H9 (cell line): ENCODE data around the gene SKIL. TPM values are rescaled to one million over a fixed set of nuclear protein-coding genes. Genes with fewer than 3 reads are reported as not detected.

Experiments used
- DNase-seq: peaks from one replicate; pipeline ENCODE4 v3.0.0-alpha.2; 2017
- H2AFZ ChIP-seq: one replicate; pipeline ENCODE4 v1.6.1; 2013; ENCODE audit warnings: mild to moderate bottlenecking, low read length, control low read depth, moderate library complexity
- H2AK5ac ChIP-seq: 2 replicates; pipeline ENCODE4 v1.6.1; 2013; ENCODE audit warnings: low read length, control low read depth, mixed read lengths; ENCODE audit not compliant: insufficient read length
- H2BK120ac ChIP-seq: one replicate; pipeline ENCODE4 v1.6.1; 2013; ENCODE audit warnings: low read depth, mild to moderate bottlenecking, low read length, control low read depth, inconsistent platforms; ENCODE audit not compliant: poor library complexity, severe bottlenecking
- H2BK12ac ChIP-seq: 2 replicates; pipeline ENCODE4 v1.6.1; 2013; ENCODE audit warnings: low read length, control low read depth, mixed read lengths, low read depth; ENCODE audit not compliant: insufficient read length
- H2BK15ac ChIP-seq: 2 replicates; pipeline ENCODE4 v1.6.1; 2013; ENCODE audit warnings: low read depth, low read length, control low read depth
- H2BK20ac ChIP-seq: one replicate; pipeline ENCODE4 v1.6.1; 2013; ENCODE audit warnings: low read depth, mild to moderate bottlenecking, low read length, control low read depth, inconsistent platforms; ENCODE audit not compliant: poor library complexity, severe bottlenecking
- H2BK5ac ChIP-seq: 2 replicates; pipeline ENCODE4 v1.6.1; 2013; ENCODE audit warnings: low read length, control low read depth, mixed read lengths; ENCODE audit not compliant: insufficient read length
- H3K14ac ChIP-seq: 2 replicates; pipeline ENCODE4 v1.6.1; 2013; ENCODE audit warnings: low read length, control low read depth; ENCODE audit not compliant: insufficient read depth
- H3K18ac ChIP-seq: 2 replicates; pipeline ENCODE4 v1.6.1; 2013; ENCODE audit warnings: low read depth, mild to moderate bottlenecking, mixed read lengths, low read length, control low read depth; ENCODE audit not compliant: insufficient read length
- H3K23ac ChIP-seq: 2 replicates; pipeline ENCODE4 v1.6.1; 2013; ENCODE audit warnings: low read length, control low read depth, mixed read lengths, low read depth; ENCODE audit not compliant: insufficient read length
- H3K23me2 ChIP-seq: 2 replicates; pipeline ENCODE4 v1.6.1; 2013; ENCODE audit warnings: low read depth, mild to moderate bottlenecking, mixed read lengths, low read length, control low read depth; ENCODE audit not compliant: insufficient read length, poor library complexity, severe bottlenecking
- H3K27ac ChIP-seq: 2 replicates; pipeline ENCODE4 v1.5.1; 2013; ENCODE audit warnings: low read length, control low read depth, mixed read lengths, low read depth; ENCODE audit not compliant: insufficient read length
- H3K27me3 ChIP-seq: 2 replicates; pipeline ENCODE4 v1.6.1; 2013; ENCODE audit warnings: low read length, control low read depth, inconsistent platforms; ENCODE audit not compliant: insufficient read depth
- H3K4ac ChIP-seq: 2 replicates; pipeline ENCODE4 v1.6.1; 2013; ENCODE audit warnings: low read depth, mild to moderate bottlenecking, control low read depth, inconsistent platforms, low read length, moderate library complexity
- H3K4me1 ChIP-seq: 2 replicates; pipeline ENCODE4 v1.6.1; 2013; ENCODE audit warnings: low read length, control low read depth, inconsistent platforms; ENCODE audit not compliant: insufficient read depth
- H3K4me2 ChIP-seq: 2 replicates; pipeline ENCODE4 v1.6.1; 2013; ENCODE audit warnings: low read length, control low read depth, mixed read lengths; ENCODE audit not compliant: insufficient read length, insufficient read depth
- H3K56ac ChIP-seq: 2 replicates; pipeline ENCODE4 v1.6.1; 2013; ENCODE audit warnings: low read depth, mild to moderate bottlenecking, mixed read lengths, low read length, control low read depth; ENCODE audit not compliant: insufficient read length
- H3K79me1 ChIP-seq: 2 replicates; pipeline ENCODE4 v1.6.1; 2013; ENCODE audit warnings: low read depth, mild to moderate bottlenecking, moderate library complexity, low read length, control low read depth, inconsistent platforms; ENCODE audit not compliant: insufficient read depth, poor library complexity, severe bottlenecking
- H3K79me2 ChIP-seq: 2 replicates; pipeline ENCODE4 v1.6.1; 2013; ENCODE audit warnings: low read length, control low read depth, inconsistent platforms; ENCODE audit not compliant: insufficient read depth
- H3K9ac ChIP-seq: 2 replicates; pipeline ENCODE4 v1.6.1; 2013; ENCODE audit warnings: low read length, control low read depth, mixed read lengths; ENCODE audit not compliant: insufficient read length; ENCODE audit errors: extremely low read depth
- H3K9me3 ChIP-seq: one replicate; pipeline ENCODE4 v1.6.1; 2013; ENCODE audit warnings: low read depth, low read length, inconsistent platforms; ENCODE audit not compliant: control insufficient read depth
- H3T11ph ChIP-seq: one replicate; pipeline ENCODE4 v1.6.1; 2013; ENCODE audit warnings: mild to moderate bottlenecking, low read length, control low read depth, inconsistent platforms
- H4K20me1 ChIP-seq: one replicate; pipeline ENCODE4 v1.6.1; 2013; ENCODE audit not compliant: control insufficient read depth, insufficient read length, insufficient read depth
- H4K5ac ChIP-seq: 2 replicates; pipeline ENCODE4 v1.6.1; 2013; ENCODE audit warnings: low read depth, mild to moderate bottlenecking, mixed read lengths, low read length, control low read depth; ENCODE audit not compliant: insufficient read length
- H4K8ac ChIP-seq: replicated peaks from 2 replicates; pipeline ENCODE4 v1.6.1; 2013; ENCODE audit warnings: low read length, control low read depth, mixed read lengths, low read depth; ENCODE audit not compliant: insufficient read length
- H4K91ac ChIP-seq: 2 replicates; pipeline ENCODE4 v1.6.1; 2013; ENCODE audit warnings: low read depth, mild to moderate bottlenecking, moderate library complexity, mixed read lengths, low read length, control low read depth; ENCODE audit not compliant: insufficient read length
- H3K27ac Mint-ChIP-seq, 3 experiments: 2 replicates in 2 of 3; 3 replicates in 1 of 3; pipeline ENCODE4 v1.8.0; 2020 to 2021; ENCODE audit warnings: mixed read lengths in 3 of 3, mild to moderate bottlenecking in 1 of 3, moderate library complexity in 1 of 3
- H3K27me3 Mint-ChIP-seq: 2 replicates; pipeline ENCODE4 v1.8.0; 2021; ENCODE audit warnings: low read depth, mild to moderate bottlenecking, moderate library complexity, mixed read lengths
- H3K36me3 Mint-ChIP-seq, 3 experiments: 2 replicates in 2 of 3; 3 replicates in 1 of 3; pipeline ENCODE4 v1.8.0; 2020 to 2021; ENCODE audit warnings: low read depth in 3 of 3, mixed read lengths in 3 of 3; ENCODE audit not compliant: insufficient read depth in 1 of 3
- H3K4me1 Mint-ChIP-seq, 2 experiments: 2 replicates each; pipeline ENCODE4 v1.8.0; 2020; ENCODE audit warnings: mixed read lengths in 2 of 2
- H3K4me3 Mint-ChIP-seq, 2 experiments: 2 replicates in 1 of 2; 3 replicates in 1 of 2; pipeline ENCODE4 v1.8.0; 2020 to 2021; ENCODE audit warnings: mild to moderate bottlenecking in 2 of 2, mixed read lengths in 2 of 2, moderate library complexity in 1 of 2
- H3K9me3 Mint-ChIP-seq, 2 experiments: 2 replicates in 1 of 2; 3 replicates in 1 of 2; pipeline ENCODE4 v1.8.0; 2020; ENCODE audit warnings: mild to moderate bottlenecking in 2 of 2, mixed read lengths in 2 of 2, moderate library complexity in 1 of 2
- CTCF ChIP-seq: fragments of 200-600 bp; sonication (generic); conservative IDR thresholded peaks from 3 replicates; pipeline ENCODE4 v1.8.0; 2021; ENCODE audit warnings: antibody characterized with exemption, mild to moderate bottlenecking
- WGBS: extraction: QIAGEN DNeasy Blood & Tissue Kit; methylation state at CpG from one replicate; pipeline ENCODE4 v1.1.7; 2013; ENCODE audit warnings: missing lambda C conversion rate, low lambda C conversion rate, mixed read lengths; ENCODE audit not compliant: insufficient read length; ENCODE audit errors: extremely low coverage; 5-methylcytosine and 5-hydroxymethylcytosine counted together
- total RNA-seq: library from RNA; stranded (reverse); gene quantifications from 2 replicates; pipeline ENCODE4 v1.2.1, GENCODE V29; 2021

The SKIL gene
- total RNA-seq, 1 experiment from 2014 or later: 170 TPM

DNA sequence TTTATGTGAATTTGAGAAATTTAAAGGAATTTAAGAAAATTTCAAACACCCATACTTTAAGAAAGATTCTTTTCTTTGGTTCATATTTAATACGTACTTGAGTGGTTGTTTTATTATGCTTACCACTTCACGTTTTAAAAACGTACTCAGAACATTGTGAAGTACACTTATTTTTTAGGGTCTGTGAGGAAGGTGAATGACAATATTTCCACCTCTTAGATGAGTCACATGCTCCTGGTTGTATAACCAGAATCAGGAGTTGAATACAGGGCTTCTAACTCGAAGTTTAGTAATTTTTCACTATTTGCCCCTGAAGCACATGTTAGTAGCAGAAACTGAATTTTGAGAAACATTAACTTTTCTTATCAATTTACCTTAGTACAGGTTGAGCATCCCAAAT is 7.5 kb downstream of the SKIL start:
- no peak overlapping the region for H2BK15ac ChIP-seq
- WGBS: no CpG with 5 or more reads among the region's 4 CpGs
- H3K36me3 Mint-ChIP-seq: peaks cover 51 to 79% (median 56%) of the 10 kb centered on the region in 3 experiments
- no peak overlapping the region for H2BK120ac ChIP-seq
- H3K4ac ChIP-seq: no peak overlapping the region
- no peak overlapping the region for H4K8ac ChIP-seq
- no peaks in the 10 kb centered on the region for H3K27me3 ChIP-seq
- H3K4me3 Mint-ChIP-seq: peak overlapping the region; percentile 56 to 77
- no peaks in the 10 kb centered on the region for H3K27me3 Mint-ChIP-seq
- H2AFZ ChIP-seq: no peak overlapping the region
- H2BK12ac ChIP-seq: no peak overlapping the region
- H3K23ac ChIP-seq: no peak overlapping the region
- H3K27ac ChIP-seq: no peak overlapping the region
- H3K79me1 ChIP-seq: no peaks in the 10 kb centered on the region
- peaks cover 75% of the 10 kb centered on the region for H3K79me2 ChIP-seq
- H3T11ph ChIP-seq: no peak overlapping the region
- H3K4me1 Mint-ChIP-seq: peaks cover 41 to 54% of the 10 kb centered on the region in 2 experiments
- no peak overlapping the region for H3K56ac ChIP-seq
- 0 out of 7 replicates have a peak overlapping the region, but pooled peaks of 1 of the 3 experiments have one; percentile 51 for H3K27ac Mint-ChIP-seq
- H3K9me3 Mint-ChIP-seq: no peaks in the 10 kb centered on the region; a peak in 1 of 5 replicates
- H3K23me2 ChIP-seq: no peaks in the 10 kb centered on the region
- H3K4me2 ChIP-seq: peak overlapping the region; percentile 25
- H2AK5ac ChIP-seq: no peak overlapping the region
- H2BK5ac ChIP-seq: no peak overlapping the region
- peaks cover 2% of the 10 kb centered on the region; the same call in 1 of the 2 replicates for H3K4me1 ChIP-seq
- H4K91ac ChIP-seq: no peak overlapping the region
- no peak overlapping the region for H3K18ac ChIP-seq
- H3K9ac ChIP-seq: no peak overlapping the region
- H4K5ac ChIP-seq: no peak overlapping the region
- H3K14ac ChIP-seq: no peak overlapping the region
- DNase-seq: no peak
- no peaks in the 10 kb centered on the region for H4K20me1 ChIP-seq
- no peak overlapping the region for H2BK20ac ChIP-seq
- H3K9me3 ChIP-seq: no peaks in the 10 kb centered on the region
- no peak for TF ChIP-seq CTCF
